HG02852 (cell line): ENCODE measurements around the gene SOX5.

Experiments used
- ATAC-seq: cut with Tn5 transposase; IDR thresholded peaks from one replicate; pipeline ENCODE4 v1.9.1; 2021; ENCODE audit warnings: mild to moderate bottlenecking, moderate library complexity; ENCODE audit not compliant: unreplicated experiment

The SOX5 gene

DNA sequence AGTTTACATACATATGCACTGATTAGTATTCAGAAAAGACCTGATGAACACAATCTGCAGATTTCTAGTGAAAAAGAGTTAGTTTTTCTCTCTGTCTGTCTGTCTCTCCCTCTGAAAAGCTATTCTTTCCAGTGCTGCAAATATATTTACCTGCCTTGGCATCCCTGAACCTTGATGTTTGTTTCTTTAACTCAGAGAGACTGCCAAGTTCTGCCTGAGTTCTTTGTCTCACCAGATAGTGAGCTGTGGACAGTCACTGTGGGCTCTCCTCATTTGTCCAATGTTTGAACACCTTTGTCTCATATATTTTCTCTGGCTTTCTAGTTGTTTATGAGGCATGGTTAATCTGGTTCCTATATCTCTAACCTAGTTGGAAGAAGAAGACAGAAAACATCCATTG lies 250.4 kb downstream of the SOX5 start:
- no peak for ATAC-seq

GRCh38 chr12:23694920-23695319 lies 254.6 kb downstream of the SOX5 start:
- ATAC-seq, result no peak

DNA sequence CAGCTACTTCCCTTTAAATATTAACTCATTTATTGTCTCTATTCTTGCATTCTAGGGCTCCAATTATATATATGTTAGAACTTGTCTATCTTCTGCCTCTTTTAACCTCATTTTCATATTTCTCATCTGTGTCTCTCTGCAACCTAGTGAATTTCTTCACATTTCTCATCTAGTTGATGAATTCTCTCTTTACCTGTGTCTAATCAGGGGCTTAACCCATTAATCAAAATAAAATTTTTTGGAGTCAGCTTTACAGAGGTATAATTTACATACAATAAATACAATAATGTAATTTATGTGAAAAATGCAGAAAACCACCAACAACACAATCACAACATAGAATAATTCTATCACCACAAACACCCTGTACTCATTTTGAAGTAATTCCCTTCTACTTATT lies 255.2 kb downstream of the SOX5 start:
- no peak for ATAC-seq

DNA sequence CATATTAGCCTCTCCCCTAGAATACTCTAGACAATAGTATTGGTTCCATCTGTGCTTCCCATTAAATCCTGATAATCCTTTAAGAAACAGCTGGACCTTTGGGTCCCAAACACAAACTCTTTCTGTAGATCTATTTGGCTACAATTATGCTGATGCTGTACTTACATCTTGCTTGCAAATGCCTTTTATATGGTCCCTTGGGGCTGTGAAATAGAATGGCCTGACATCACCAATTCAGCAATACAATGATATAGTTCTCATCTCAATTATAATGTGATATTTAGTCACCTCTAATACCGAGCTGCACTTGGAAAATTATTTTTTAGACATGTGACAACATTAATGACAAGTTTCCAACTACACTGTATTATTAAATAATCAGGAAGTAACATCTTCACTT lies 261.5 kb downstream of the SOX5 start:
- ATAC-seq, result no peak

GRCh38 chr12:23686095-23686494 lies 263.4 kb downstream of the SOX5 start:
- ATAC-seq, result no peak

DNA sequence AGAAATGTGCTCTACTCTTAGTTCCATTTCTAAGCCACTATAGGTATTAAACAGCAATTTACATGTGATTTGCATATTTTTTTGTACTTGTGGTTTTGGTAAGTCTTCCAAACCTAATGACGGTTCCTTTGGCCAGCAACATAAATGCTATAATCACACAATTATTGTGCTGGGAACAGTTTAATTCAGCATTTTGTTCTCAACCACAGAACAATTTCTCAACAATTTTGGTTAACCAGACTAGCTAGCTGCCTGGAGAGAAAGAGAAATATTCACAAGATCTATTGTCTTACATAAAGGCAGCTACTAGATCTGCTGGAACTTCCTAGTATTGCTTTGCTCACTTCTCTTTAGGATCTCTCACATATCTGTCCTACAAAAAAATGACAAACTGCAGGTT lies 265.3 kb downstream of the SOX5 start:
- no peak for ATAC-seq

GRCh38 chr12:23681237-23681636 lies 268.2 kb downstream of the SOX5 start:
- ATAC-seq, result no peak

DNA sequence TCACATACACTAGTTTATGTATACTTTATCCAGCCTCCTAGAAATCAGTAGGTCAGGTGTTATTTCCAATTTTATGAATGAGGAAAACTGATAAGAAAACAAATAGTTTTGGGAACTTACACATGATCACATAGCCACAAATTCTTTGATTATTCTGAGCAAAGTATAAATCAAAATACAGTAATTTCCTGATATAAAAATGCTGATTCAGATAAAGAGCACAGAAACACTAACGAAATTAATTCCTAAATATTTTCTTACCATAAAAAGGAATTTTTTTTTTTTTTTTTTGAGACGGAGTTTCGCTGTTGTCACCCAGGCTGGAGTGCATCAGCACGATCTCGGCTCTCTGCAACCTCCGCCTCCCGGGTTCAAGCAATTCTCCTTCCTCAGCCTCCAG lies 275.4 kb downstream of the SOX5 start:
- no peak for ATAC-seq

GRCh38 chr12:23671881-23672280 lies 277.6 kb downstream of the SOX5 start:
- no peak for ATAC-seq

DNA sequence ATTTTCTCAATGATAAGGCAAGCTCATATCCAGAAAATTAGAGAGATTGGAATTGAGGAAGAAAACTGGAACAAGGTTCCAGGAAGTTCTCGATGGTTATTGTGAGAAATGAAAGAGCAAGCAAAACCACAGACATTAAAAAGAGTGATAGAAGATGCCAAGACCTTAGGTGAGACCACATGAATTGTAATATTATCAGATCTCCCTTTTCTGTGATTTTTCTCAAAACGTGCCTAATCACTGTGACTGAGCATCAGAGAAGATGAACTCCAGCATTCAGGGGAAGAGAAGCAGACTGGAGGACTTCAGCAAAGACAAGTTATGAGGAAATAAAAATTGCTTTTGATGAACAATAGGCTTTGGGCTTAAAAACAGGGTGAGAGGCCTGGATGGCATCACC lies 278.8 kb downstream of the SOX5 start:
- no peak for ATAC-seq

DNA sequence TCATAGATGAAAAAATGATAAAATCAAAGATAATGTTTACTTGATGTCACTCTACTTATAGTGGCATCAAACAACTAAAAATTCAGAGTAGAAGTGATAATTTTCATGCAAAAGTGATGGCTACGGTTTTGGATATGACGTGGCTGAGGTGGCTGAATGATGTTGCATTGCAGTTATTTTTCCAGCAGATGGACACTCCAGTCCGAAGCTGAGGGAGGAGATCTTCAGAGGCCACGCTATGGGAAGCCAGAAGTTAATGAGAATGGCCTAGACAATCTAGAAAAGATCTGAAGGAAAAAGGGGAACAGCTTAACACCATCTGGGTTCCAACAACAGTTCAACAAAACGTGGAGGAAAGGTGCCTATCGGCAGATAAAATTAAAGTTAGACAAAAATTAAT lies 279.8 kb downstream of the SOX5 start:
- ATAC-seq, result no peak

GRCh38 chr12:23666866-23667265 lies 282.6 kb downstream of the SOX5 start:
- no peak for ATAC-seq

DNA sequence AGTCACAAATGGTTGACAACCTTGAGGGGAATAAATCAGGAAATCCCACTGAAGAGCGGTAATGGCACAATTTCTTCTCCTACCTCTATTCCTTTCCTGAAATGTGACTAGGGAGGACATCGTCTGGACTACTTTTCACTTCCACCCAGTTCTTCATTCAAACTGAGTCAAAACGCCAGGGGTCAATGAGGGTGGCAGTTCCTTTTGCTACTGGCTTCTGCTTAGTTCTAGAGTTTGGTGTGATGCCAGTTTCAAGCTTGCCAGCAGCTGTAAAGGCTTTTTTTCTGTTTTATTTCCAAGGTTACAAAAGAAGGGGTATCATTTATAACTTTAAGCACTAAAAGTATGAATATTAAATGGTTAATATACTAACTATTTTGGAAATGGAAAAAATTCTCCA lies 286.5 kb downstream of the SOX5 start:
- ATAC-seq, result no peak

DNA sequence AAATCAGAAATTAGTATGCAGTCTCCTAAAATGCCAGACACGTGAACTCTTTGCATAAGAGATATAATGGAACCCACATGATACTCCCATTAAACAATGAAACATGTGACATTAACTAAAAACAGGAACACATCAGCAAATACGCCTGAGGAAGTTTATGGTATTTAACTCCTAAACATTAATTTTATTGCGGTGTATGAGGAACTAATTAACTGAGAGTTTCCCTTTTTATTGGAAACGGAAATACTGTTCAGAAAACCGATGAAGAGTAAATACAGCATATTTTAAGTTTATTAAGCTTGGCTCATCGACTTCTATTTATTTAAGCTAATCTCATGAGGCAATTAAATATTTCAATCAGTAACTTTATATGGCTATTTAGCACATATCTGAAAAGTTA lies 290.3 kb downstream of the SOX5 start:
- no peak for ATAC-seq

DNA sequence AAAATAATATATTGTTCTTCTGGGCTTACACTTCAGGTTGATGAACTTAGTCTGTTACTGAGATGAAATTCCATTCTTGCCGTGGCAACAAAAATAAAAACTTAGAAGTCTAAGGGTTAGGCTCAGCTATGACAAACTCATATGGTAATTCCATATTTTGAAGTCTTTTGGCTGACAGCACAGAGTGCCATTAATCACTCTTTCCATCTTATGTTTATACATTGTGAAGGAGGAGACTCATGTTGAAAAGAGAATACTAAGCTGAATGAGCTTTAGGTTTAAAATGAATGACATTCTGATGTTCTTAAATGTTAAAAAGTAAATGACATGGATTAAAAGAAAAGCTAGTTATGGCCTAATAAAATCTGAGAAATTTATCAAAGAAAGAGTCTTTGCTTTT lies 291.9 kb downstream of the SOX5 start:
- no peak for ATAC-seq

GRCh38 chr12:23655884-23656283 lies 293.6 kb downstream of the SOX5 start:
- no peak for ATAC-seq

DNA sequence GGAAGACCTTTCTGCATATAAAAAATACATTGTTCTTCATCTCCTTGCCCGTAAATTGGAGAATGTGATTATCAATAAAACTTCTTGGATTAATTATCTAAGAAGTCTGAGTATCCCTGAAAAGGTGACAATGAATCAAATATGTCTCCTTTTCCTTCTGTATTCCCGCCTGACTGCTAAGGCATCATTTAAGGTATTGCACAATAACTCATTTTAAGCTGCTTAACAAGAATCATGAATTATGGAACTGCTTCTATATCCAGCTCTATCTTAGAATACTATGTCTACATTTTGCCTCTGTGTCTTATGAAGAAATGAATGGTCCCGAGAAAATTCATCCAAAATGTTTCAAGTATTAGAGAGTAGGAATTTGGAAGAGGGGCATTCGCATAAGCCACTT lies 294.4 kb downstream of the SOX5 start:
- ATAC-seq, result no peak

DNA sequence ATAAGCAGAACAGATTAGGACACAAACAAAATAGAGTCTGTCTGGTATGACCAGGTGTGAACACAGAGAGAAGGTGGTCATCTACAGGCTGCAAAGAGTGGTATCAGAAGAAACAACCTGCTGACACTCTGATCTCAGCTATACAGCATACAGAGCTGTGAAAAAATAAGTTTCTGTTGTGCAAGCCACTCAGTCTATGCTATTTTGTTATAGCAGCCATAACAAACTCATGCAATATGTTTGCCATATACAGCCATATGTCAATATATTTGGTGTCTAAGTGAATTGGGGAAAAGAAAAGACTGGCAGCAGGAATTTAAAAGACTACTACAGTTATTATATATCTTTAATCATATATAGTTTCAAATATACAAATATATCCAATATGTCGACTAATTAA lies 300.9 kb downstream of the SOX5 start:
- ATAC-seq, result no peak

- ATAC-seq, result no peak
Observed at GRCh38 chr12:23640754-23641153, 308.7 kb downstream of the SOX5 start.

- no peak for ATAC-seq
Observed at GRCh38 chr12:23634344-23634743, 315.1 kb downstream of the SOX5 start.

DNA sequence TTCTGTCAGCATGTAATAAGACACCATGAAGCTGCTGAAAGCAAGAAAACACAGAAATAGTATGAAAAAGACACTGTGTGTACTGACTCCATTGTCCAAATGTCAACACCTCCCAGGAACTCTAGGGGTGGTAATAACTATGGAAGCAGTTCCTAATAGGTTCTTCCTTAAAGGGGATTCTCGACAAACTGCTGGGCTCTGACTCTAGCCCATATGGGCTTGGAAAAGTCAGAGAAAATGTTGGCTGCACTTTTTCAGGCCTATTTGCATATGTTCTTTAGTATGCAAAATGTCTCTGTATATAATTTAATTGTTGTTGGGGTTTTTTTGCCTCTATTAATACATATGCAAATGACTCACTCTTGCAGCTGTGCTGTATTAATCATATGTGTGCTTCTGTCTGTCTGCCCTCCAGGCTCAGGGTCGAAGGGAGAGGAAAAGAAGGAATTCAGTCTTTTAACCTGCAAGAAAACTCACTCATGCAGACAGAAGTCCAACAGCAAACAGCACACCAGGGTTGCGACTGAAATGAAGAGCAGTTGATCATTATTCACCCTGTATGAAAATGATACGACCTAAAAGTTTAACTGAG lies 317.6 kb downstream of the SOX5 start:
- ATAC-seq, result no peak

DNA sequence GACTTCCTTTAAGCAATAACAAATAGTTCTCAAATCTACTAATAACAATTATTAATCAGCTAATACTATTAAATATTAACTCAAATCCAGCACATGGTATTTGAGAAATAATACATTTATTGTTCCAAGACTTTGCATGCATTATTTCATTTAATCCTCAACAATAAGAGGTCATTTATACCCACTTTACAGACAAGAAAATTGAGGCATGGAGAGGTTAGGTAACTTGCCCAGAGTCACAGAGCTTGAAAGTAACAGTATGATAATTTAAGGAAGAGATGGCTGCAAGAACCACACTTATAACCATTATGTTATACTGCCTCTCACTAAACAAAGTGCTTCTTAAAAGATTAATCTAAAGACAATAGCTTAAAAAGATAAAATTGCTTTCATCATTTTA lies 318.9 kb downstream of the SOX5 start:
- ATAC-seq, result no peak

DNA sequence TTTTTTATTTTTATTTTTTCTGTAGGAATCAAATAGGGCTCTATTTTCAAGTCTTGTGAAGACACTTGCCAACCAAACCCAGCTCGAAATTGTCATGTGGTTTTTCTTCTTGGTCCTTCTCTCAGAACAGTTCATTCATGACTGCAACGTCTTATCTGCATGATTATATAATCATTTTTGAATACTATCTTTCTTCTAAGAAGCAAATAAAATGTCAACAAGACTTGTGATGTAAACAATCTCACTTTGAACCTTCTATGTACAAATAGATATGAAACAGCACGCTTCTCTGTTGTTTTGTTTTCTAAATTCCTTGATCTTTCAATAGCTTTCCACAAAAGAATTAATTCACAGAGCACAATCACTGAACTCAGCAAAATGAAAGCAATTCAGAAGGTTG lies 320.7 kb downstream of the SOX5 start:
- no peak for ATAC-seq

GRCh38 chr12:23626791-23627190 lies 322.7 kb downstream of the SOX5 start:
- ATAC-seq, result no peak
